Stimulated activated CD8-positive, alpha-beta memory T cell treated with anti-CD3 and anti-CD28 coated beads, Interleukin-15, amount 100 ng/mL, for 1 hour (primary cell): ENCODE results near the gene CYB5R2.

Source experiments
- DNase-seq: peaks from one replicate; pipeline ENCODE4 v3.0.0-alpha.2; 2020; ENCODE audit warnings: low read depth

The CYB5R2 gene

GRCh38 chr11:7672960-7673723 is at the start of gene CYB5R2:
TSS of gene CYB5R2 (minus strand) at chr11:7673500. CDS start at chr11:7672825, 675 bp downstream.
- DNase-seq = no peak

- DNase-seq = no peak
Measured at GRCh38 chr11:7714786-7715185, 41.5 kb upstream of the CYB5R2 start.

- no peak for DNase-seq
Measured at GRCh38 chr11:7706377-7706776, 33.1 kb upstream of the CYB5R2 start, which contains the start of gene OVCH2. TSS of gene OVCH2 (minus strand) at chr11:7706477. CDS start at chr11:7706394, 83 bp downstream.

- no peak for DNase-seq
Measured at GRCh38 chr11:7703740-7704139, 30.4 kb upstream of the CYB5R2 start.

- no peak for DNase-seq
Measured at GRCh38 chr11:7696424-7696823, 23.1 kb upstream of the CYB5R2 start.

GRCh38 chr11:7694235-7694634 is 20.9 kb upstream of the CYB5R2 start:
- DNase-seq = no peak

- DNase-seq = no peak
Measured at GRCh38 chr11:7692426-7692825, 19.1 kb upstream of the CYB5R2 start.

GRCh38 chr11:7691759-7692350 is 18.6 kb upstream of the CYB5R2 start:
- DNase-seq = no peak

- no peak for DNase-seq
Measured at GRCh38 chr11:7690648-7691047, 17.3 kb upstream of the CYB5R2 start.

- no peak for DNase-seq
Measured at GRCh38 chr11:7689239-7689638, 15.9 kb upstream of the CYB5R2 start.

- DNase-seq = no peak
Measured at GRCh38 chr11:7688238-7688826, 15.0 kb upstream of the CYB5R2 start.

- no peak for DNase-seq
Measured at GRCh38 chr11:7687386-7687785, 14.1 kb upstream of the CYB5R2 start.

GRCh38 chr11:7686761-7687160 is 13.5 kb upstream of the CYB5R2 start:
- DNase-seq = no peak

GRCh38 chr11:7683571-7683970 is 10.3 kb upstream of the CYB5R2 start:
- no peak for DNase-seq

- no peak for DNase-seq
Measured at GRCh38 chr11:7677796-7678201, 4.5 kb upstream of the CYB5R2 start.

GRCh38 chr11:7677071-7677470 is 3.8 kb upstream of the CYB5R2 start:
- no peak for DNase-seq

GRCh38 chr11:7675631-7676030 is 2.3 kb upstream of the CYB5R2 start:
- no peak for DNase-seq

- no peak for DNase-seq
Measured at GRCh38 chr11:7673724-7674434, 579 bp upstream of the CYB5R2 start.

GRCh38 chr11:7672276-7672959 is 882 bp downstream of the CYB5R2 start:
- no peak for DNase-seq

GRCh38 chr11:7671347-7672215 is 1.7 kb downstream of the CYB5R2 start:
- DNase-seq = no peak

- no peak for DNase-seq
Measured at GRCh38 chr11:7670641-7671040, 2.7 kb downstream of the CYB5R2 start.
